Activated CD4-positive, CD25-positive, alpha-beta regulatory T cell treated with anti-CD3 and anti-CD28 coated beads, Interleukin-2, amount 50 U/mL, for 16 hours (primary cell): ENCODE measurements around the gene GRM1.

ENCODE experiments used
- DNase-seq: peaks from one replicate; pipeline ENCODE4 v3.0.0-alpha.2; 2020; ENCODE audit warnings: low read depth, low spot score

Gene GRM1

GRCh38 chr6:146315381-146316174 lies 286.7 kb downstream of the GRM1 start:
- DNase-seq, result no peak

- no peak for DNase-seq
Measured at GRCh38 chr6:146316175-146316495, 287.3 kb downstream of the GRM1 start.

- DNase-seq, result no peak
Measured at GRCh38 chr6:146331013-146331412, 302.2 kb downstream of the GRM1 start.

- no peak for DNase-seq
Measured at GRCh38 chr6:146335336-146335735, 306.5 kb downstream of the GRM1 start.

- DNase-seq, result no peak
Measured at GRCh38 chr6:146336191-146336590, 307.3 kb downstream of the GRM1 start.

GRCh38 chr6:146337376-146337775 lies 308.5 kb downstream of the GRM1 start:
- no peak for DNase-seq

GRCh38 chr6:146339716-146340115 lies 310.9 kb downstream of the GRM1 start:
- no peak for DNase-seq

GRCh38 chr6:146341493-146342230 lies 312.8 kb downstream of the GRM1 start:
- DNase-seq, result no peak

- no peak for DNase-seq
Measured at GRCh38 chr6:146345598-146345997, 316.7 kb downstream of the GRM1 start.

- no peak for DNase-seq
Measured at GRCh38 chr6:146347090-146347489, 318.2 kb downstream of the GRM1 start.

GRCh38 chr6:146347690-146348089 lies 318.8 kb downstream of the GRM1 start:
- no peak for DNase-seq

- DNase-seq, result no peak
Measured at GRCh38 chr6:146351018-146351417, 322.2 kb downstream of the GRM1 start.

- DNase-seq, result no peak
Measured at GRCh38 chr6:146352163-146352562, 323.3 kb downstream of the GRM1 start.

- DNase-seq, result no peak
Measured at GRCh38 chr6:146354451-146354850, 325.6 kb downstream of the GRM1 start.

- DNase-seq, result no peak
Measured at GRCh38 chr6:146355521-146356100, 326.7 kb downstream of the GRM1 start.

GRCh38 chr6:146357578-146358430 lies 328.9 kb downstream of the GRM1 start:
- no peak for DNase-seq

GRCh38 chr6:146358431-146359046 lies 329.7 kb downstream of the GRM1 start:
- DNase-seq, result no peak

- no peak for DNase-seq
Measured at GRCh38 chr6:146359131-146359530, 330.3 kb downstream of the GRM1 start.

- DNase-seq, result no peak
Measured at GRCh38 chr6:146361128-146361924, 332.5 kb downstream of the GRM1 start.

GRCh38 chr6:146363838-146364607 lies 335.2 kb downstream of the GRM1 start:
- DNase-seq, result no peak
